Right forelimb (tissue), 1 donor: Measurements from ENCODE around the gene HECA.
A peak's percentile ranks its signal among the peaks of the same experiment; 100 is the strongest.
"Not testable (repeated sequence)": the region's sequence is repeated elsewhere in the genome, so short reads cannot be mapped to it uniquely, and the experiment has no call there.

ENCODE experiments used
- DNase-seq: peaks from one replicate; pipeline ENCODE4 v3.0.0-alpha.2; 2018

HECA gene

DNA sequence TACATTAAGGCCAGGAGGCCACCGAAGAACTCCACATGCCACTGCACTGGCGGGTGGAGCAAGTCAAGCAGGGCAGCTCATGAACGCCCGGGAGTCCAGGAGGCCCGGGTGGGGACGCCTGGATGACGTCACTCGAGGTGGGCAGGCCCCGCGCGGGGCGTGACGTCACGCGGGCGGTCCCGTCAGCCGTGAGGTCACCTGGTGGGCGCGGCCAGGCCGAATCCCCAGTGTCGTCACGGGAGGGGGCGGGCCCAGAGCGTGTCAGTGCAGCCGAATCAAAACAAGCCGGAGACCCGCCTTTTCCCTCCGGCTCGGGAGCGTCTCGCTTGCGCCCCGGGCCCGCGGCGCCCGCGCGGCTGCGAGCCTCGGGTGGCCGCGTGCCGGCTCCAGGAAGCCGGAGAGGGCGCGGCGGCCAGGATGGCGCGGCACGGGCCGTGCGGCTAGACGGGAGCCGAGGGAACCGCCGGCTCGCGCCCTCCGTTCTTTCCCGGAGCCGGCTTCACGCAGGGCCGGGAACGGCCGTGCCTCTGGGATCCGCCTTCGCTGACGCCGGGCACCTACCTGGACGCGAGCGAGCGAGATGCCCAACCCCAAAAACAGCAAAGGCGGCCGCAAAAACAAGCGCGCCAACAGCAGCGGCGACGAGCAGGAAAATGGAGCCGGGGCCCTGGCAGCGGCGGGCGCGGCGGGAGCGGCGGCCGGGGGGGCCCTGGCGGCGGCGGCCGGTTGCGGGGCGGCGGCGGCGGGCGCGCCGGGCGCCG is at the start of gene HECA:
Gene HECA (plus strand): TSS at position 264 of the 761 bp plus-strand sequence. CDS start 317 bp downstream, at position 581.
- peak; percentile 99 for DNase-seq

DNA sequence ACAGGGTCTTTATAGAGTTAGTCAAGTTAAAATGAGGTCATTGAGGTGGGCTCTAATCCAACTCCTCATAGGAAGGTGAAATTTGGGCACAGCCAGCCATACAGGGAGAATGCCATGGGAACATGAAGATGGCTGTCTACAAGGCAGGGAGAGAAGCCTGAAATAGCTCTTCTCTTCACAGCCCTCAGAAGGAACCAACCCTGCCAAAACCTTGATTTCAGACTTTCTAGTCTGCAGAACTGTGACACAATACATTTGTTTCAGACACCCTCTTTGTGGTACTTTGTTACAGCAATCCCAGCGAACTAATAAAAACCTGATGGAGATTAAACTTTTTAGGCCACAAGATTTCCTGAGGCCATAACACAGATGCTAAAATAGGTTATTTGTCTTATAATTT is 43.1 kb upstream of the HECA start:
- no peak for DNase-seq

DNA sequence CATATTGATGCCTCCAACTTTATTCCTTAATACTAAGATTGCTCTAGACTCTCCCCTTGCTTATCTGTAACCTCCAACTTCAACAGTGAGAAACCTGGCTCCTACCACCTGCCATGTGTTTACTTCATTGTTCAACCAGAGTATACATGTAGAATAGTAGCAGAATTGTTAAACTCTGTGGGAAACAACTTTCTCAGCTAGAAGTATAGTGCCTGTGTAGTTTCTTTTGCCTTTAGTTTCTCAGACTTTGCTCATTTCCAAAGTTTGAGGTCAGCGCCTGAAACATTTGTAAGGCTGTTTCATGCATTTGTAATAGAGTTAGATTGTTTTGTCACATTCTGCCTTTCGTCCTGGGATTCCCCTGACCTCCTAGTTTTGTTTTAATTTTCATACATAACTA is 34.9 kb upstream of the HECA start:
- DNase-seq: no peak

DNA sequence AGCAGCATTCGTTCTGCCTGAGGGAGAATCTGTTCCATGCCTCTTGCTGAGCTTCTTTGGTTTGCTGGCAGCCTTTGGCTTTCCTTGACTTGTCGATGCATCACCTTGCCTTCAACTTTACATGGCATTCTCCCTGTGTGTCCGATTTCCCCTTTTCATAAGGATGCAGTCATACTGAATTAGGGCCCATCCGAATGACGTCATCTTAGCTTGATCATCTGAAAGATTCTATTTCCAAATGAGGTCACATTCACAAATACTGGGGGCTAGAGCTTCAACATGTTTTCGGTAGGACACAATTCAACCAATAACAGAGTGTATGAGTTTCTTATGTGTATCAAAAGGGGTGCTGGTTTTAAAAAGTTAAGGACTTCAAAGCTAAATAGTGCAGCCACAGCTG is 27.8 kb upstream of the HECA start:
- DNase-seq: no peak

DNA sequence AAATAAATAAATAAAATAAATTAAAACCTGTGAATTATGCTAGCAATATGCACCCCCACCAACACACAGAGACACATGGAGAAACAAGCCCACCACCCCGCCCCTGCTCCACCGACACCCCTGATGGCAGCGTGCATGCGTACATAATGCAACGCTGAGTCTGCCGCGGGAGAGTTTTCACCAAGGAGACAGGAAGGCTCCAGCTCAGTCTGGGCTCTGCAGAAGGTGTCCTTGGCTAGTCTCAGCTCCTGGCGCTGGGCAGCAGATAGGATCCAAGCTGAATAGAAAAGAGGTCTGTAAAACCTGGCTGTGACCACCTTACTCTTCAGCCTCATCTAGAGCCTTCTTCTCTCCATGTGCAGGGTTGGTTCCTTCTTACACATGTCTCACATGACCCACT is 26.5 kb upstream of the HECA start:
- no peak for DNase-seq

GRCh38 chr6:139109558-139109957 is 25.3 kb upstream of the HECA start:
- DNase-seq: no peak

DNA sequence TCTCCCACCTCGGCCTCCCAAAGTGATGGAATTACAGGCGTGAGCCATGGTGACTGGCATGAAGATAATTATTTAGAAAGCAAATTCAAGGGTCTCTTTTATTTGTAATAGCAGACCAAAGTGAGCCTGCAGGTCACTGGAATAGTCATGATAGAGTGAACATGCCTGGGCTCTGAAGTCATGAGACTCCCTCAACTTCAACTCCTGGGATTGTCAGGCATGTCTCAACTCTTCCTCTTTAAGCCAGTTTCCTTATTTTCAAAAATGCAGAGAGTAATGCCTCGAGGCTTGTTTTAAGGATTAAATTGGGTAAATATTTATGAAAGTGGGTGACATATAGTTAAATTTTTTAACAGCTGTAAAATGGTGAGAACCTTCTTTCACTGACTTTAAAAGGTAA is 22.7 kb upstream of the HECA start:
- no peak for DNase-seq

DNA sequence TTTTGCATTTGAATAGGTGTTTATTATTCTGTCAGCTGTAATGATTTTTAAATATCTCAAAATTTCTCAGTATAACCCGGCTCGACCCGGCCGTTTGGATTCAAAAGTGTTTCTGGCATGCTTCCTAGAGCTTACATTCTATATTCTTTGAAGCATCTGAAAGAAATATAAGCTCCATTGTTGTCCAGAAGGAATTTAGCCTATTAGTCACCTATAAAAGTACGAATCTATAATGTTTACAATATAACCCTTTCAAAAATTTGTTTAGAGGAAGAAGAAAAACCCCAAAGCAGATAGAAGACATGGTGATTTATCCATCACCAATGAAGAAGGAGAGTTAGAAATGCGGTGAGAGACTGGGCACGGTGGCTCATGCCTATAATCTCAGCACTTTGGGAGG is 22.3 kb upstream of the HECA start:
- DNase-seq: no peak

DNA sequence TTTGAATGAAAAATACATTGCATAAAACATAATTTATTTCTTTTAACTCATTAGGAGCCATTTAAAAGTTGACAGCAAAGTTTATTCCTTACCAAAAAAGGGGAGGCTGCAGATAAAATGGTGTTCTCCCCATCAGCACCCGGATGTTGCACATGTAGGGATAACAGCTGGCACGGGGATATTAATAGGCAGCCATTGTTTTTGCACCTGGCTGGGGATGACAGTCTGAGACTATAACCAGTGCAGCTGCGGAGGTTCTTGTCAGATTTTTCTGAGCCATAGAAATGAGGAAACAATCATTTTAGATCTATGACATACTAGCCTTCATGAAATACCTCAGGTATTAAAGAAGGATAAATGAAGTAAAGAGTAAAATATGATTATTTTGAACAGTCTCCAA is 20.1 kb upstream of the HECA start:
- DNase-seq: no peak

- DNase-seq: no peak
Measured at GRCh38 chr6:139115989-139116758, 18.7 kb upstream of the HECA start.

GRCh38 chr6:139117734-139118133 is 17.1 kb upstream of the HECA start:
- DNase-seq: no peak

- no peak for DNase-seq
Measured at GRCh38 chr6:139119552-139119951, 15.3 kb upstream of the HECA start.

DNA sequence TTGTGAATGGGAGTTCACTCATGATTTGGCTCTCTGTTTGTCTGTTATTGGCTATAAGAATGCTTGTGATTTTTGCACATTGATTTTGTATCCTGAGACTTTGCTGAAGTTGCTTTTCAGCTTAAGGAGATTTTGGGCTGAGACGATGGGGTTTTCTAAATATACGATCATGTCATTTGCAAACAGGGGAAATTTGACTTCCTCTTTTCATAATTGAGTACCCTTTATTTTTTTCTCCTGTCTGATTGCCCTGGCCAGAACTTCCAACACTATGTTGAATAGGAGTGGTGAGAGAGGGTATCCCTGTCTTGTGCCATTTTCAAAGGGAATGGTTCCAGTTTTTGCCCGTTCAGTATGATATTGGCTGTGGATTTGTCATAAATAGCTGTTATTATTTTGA is 12.1 kb upstream of the HECA start:
- not testable (repeated sequence) for DNase-seq

DNA sequence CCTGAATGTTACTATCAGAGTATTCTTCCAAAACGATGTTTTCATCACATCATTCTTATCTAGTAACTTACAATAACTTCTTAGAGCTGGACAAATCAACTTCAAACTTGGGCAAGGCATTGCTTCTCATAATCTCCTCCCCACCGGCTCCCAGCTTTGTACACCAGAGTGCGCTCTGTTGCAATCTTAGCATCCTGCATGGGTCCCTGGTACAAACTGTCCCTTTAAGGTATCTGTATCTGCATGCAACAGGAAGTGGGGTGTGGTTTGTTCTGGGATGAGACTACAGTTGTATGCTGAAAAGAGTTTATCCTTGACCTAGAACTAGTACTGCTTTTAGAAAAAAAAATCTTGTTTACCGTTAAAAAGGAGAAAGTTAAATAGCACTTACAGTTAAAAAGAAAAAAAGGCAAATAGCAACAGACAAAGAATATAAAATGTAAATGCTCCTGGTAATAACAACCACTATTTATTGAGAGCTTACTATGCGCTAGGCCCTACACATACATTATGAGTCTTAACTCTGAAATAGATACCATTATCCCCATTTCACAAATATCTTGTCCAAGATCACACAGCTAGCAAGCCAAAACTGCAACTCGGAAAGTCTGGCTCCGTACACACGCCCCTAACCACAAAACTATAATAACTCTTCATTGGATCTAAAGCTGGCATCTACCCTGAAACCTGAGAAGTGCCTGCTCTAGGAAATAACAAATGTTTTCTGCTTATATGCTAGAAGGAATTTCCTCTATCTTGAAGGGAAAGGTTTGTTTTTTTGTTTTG is 9.8 kb upstream of the HECA start:
- no peak for DNase-seq

GRCh38 chr6:139126255-139126654 is 8.6 kb upstream of the HECA start:
- no peak for DNase-seq

DNA sequence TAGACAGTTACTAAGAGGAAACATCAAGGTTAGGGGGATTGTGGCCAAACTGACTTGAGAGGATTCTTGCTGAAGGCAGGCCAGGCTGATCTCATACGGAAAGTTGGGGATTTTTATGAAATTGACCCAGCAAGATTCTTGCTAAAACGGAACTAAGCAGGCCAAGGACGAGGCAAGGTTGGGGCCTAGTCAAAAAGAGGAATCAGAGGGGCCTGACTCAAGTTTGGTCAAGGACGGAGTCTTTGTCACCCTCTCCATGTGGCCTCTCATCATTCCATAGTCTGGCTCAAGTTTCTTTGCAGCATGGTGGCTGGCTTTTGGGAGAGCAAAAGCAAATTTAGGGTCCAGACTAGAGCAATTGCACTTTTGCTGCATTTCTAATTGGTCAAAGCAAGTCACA is 7.9 kb upstream of the HECA start:
- no peak for DNase-seq

GRCh38 chr6:139129284-139129683 is 5.6 kb upstream of the HECA start:
- no peak for DNase-seq

GRCh38 chr6:139131736-139132280 is 3.1 kb upstream of the HECA start:
- no peak for DNase-seq

- DNase-seq: no peak
Measured at GRCh38 chr6:139133262-139134063, 1.4 kb upstream of the HECA start.

DNA sequence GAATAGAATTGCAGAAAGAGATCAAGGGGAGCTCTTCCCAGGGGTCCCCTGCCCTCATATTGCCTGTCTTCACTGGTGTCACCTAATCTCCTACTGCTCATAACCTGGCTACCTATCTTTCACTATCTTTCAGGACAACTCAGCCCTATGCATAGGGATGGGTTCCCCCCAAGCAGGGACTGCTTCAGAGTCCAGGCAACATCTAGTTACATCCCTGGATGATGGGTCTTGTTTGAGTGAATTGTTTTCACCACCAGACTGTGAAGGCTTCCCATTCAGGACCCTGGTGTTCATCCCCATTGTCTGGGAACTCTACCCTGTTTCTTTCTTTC is 850 bp upstream of the HECA start:
- no peak for DNase-seq

GRCh38 chr6:139135578-139136545 is 982 bp downstream of the HECA start:
- DNase-seq: peak; percentile 72
